ENCODE data around the gene DPYD.

GRCh38 chr1:97947695-97948094, 26.9 kb upstream of the DPYD start:
- no peak for TF ChIP-seq CTCF (conservative IDR thresholded peaks at IDR 0.05; ENCODE audit: low read depth, low read length)
- TF ChIP-seq EZH2 (IDR thresholded peaks at IDR 0.05; ENCODE audit: low read length, unreplicated experiment): no peak
- no peak for TF ChIP-seq EZH2phosphoT487 (IDR thresholded peaks at IDR 0.05; ENCODE audit: borderline replicate concordance, low read length)

Data from PC-3 (cell line).